ENCODE results near the gene IGF2BP3.

Gene IGF2BP3

DNA sequence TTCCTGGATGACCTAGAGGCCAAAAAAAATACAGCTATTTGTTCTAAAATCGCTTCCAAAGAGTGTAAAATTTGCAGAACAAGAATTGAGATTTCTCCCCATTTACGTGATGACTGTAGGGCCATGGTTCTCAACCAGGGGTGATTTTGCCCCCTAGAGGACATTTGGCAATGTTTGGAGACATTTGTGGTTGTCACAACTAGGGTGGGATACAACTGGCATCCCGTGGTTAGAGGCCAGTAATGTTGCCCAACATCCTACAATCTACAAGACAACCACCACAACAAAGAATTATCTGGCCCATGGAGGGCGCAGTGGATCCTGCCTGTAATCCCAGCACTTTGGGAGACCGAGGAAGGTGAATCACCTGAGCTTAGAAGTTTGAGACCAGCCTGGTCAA, 193.9 kb downstream of the IGF2BP3 start:
- DNase-seq (ENCODE audit: low spot score) (no peak), ATAC-seq (ENCODE audit: low read depth) (no peak)
- no peaks in the 10 kb centered on the region for H3K27me3 ChIP-seq (ENCODE audit: insufficient read depth, poor library complexity, severe bottlenecking)
- TF ChIP-seq, protein P1, sequence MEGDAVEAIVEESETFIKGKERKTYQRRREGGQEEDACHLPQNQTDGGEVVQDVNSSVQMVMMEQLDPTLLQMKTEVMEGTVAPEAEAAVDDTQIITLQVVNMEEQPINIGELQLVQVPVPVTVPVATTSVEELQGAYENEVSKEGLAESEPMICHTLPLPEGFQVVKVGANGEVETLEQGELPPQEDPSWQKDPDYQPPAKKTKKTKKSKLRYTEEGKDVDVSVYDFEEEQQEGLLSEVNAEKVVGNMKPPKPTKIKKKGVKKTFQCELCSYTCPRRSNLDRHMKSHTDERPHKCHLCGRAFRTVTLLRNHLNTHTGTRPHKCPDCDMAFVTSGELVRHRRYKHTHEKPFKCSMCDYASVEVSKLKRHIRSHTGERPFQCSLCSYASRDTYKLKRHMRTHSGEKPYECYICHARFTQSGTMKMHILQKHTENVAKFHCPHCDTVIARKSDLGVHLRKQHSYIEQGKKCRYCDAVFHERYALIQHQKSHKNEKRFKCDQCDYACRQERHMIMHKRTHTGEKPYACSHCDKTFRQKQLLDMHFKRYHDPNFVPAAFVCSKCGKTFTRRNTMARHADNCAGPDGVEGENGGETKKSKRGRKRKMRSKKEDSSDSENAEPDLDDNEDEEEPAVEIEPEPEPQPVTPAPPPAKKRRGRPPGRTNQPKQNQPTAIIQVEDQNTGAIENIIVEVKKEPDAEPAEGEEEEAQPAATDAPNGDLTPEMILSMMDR (IDR thresholded peaks at IDR 0.05; ENCODE audit: poor library complexity, severe bottlenecking) = no peak
- H3K27ac ChIP-seq (ENCODE audit: poor library complexity, severe bottlenecking) = no peak overlapping the region
- no peaks in the 10 kb centered on the region for H3K36me3 ChIP-seq (ENCODE audit: low read depth)
- H3K4me3 ChIP-seq (ENCODE audit: severe bottlenecking) = no peak overlapping the region
- no peaks in the 10 kb centered on the region for H3K9me3 ChIP-seq (ENCODE audit: severe bottlenecking)
- peaks cover 10% of the 10 kb centered on the region for H3K4me1 ChIP-seq (ENCODE audit: insufficient read depth, poor library complexity, severe bottlenecking)

GRCh38 chr7:23275912-23276311, 194.4 kb downstream of the IGF2BP3 start:
- no peak for ATAC-seq (ENCODE audit: low read depth)
- Histone ChIP-seq H3K27ac (ENCODE audit: poor library complexity, severe bottlenecking) (no peak overlapping the region), H3K27me3 (ENCODE audit: insufficient read depth, poor library complexity, severe bottlenecking) (no peaks in the 10 kb centered on the region), H3K9me3 (ENCODE audit: severe bottlenecking) (no peaks in the 10 kb centered on the region), H3K4me1 (ENCODE audit: insufficient read depth, poor library complexity, severe bottlenecking) (peaks cover 10% of the 10 kb centered on the region), H3K36me3 (ENCODE audit: low read depth) (no peaks in the 10 kb centered on the region), H3K4me3 (ENCODE audit: severe bottlenecking) (no peak overlapping the region)
- TF ChIP-seq, protein P1 (IDR thresholded peaks at IDR 0.05; ENCODE audit: poor library complexity, severe bottlenecking) = no peak
- DNase-seq (ENCODE audit: low spot score) = no peak

DNA sequence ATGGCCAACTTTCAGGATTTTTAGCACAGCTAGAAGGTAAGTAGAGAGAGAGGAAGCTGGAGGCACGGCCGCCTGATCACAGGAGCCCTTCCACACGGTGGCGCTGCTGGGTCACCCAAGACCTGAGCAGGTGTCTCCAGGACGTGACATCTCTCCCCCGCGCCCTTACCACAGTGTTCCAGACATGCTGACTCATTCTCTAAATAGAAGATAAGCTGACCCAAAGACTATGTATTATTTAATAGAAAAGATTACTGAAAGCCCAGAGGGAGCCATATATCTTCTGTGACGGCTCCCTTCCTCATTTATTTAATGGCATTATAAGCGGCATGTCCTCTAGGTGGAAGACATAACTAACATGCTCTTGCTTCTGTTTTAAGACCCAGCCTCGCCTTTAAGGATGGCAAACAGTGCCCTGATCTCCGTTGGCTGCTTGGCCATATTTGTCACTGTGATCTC, 197.1 kb downstream of the IGF2BP3 start:
- peak; percentile 96 for ATAC-seq (ENCODE audit: low read depth)
- Histone ChIP-seq H3K27ac (ENCODE audit: poor library complexity, severe bottlenecking) (peak overlapping the region; percentile 47), H3K4me3 (ENCODE audit: severe bottlenecking) (no peak overlapping the region), H3K4me1 (ENCODE audit: insufficient read depth, poor library complexity, severe bottlenecking) (peaks cover 10% of the 10 kb centered on the region), H3K27me3 (ENCODE audit: insufficient read depth, poor library complexity, severe bottlenecking) (no peaks in the 10 kb centered on the region), H3K36me3 (ENCODE audit: low read depth) (no peaks in the 10 kb centered on the region), H3K9me3 (ENCODE audit: severe bottlenecking) (no peaks in the 10 kb centered on the region)
- DNase-seq (ENCODE audit: low spot score) = peak; percentile 96
- TF ChIP-seq, protein P1 (IDR thresholded peaks at IDR 0.05; ENCODE audit: poor library complexity, severe bottlenecking) = peak; percentile 96

DNA sequence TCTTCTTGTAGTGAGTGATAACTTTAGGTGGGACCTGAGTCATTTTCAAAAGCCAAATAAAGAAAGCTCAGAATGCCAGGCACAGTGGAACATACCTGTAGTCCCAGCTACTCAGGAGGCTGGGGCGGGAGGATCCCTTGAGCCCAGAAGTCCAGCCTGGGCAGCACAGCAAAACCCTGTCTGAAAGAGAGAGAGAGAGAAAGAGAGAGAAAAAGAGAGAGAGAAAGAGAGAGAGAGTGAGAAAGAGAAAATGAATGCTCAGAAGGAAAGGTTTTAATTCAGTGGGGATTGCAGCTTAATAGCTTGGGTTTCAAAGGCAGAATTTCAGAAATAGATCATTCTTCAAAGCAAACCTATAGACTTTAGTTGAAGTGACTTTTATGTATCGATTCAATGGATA, 198.0 kb downstream of the IGF2BP3 start:
- H3K27ac ChIP-seq (ENCODE audit: poor library complexity, severe bottlenecking) = no peak overlapping the region
- TF ChIP-seq, protein P1 (IDR thresholded peaks at IDR 0.05; ENCODE audit: poor library complexity, severe bottlenecking) = no peak
- no peaks in the 10 kb centered on the region for H3K27me3 ChIP-seq (ENCODE audit: insufficient read depth, poor library complexity, severe bottlenecking)
- no peaks in the 10 kb centered on the region for H3K9me3 ChIP-seq (ENCODE audit: severe bottlenecking)
- ATAC-seq (ENCODE audit: low read depth) (no peak), DNase-seq (ENCODE audit: low spot score) (no peak)
- H3K36me3 ChIP-seq (ENCODE audit: low read depth) = no peaks in the 10 kb centered on the region
- no peak overlapping the region for H3K4me3 ChIP-seq (ENCODE audit: severe bottlenecking)
- H3K4me1 ChIP-seq (ENCODE audit: insufficient read depth, poor library complexity, severe bottlenecking) = peaks cover 7% of the 10 kb centered on the region

DNA sequence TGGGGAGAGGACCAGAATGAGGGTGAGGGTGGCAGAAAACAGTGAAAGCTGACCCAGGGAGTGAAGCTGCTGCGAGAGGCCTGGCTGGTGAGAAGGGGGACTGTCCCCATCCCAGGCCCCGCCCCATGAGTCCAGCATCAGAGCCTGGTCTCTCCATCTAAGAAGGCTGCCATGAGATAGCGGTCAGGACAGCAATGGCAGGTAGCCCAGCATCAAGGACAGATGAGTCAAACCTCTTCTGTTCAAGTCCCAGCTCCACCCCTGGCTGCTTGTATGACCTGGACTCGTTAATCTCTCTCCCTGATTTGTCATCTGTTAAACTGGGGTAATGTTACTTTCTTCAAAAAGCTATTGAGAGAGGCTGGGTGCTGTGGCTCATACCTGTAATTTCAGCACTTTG, 201.5 kb downstream of the IGF2BP3 start:
- Histone ChIP-seq H3K4me3 (ENCODE audit: severe bottlenecking) (no peak overlapping the region), H3K9me3 (ENCODE audit: severe bottlenecking) (no peaks in the 10 kb centered on the region), H3K27ac (ENCODE audit: poor library complexity, severe bottlenecking) (no peak overlapping the region), H3K4me1 (ENCODE audit: insufficient read depth, poor library complexity, severe bottlenecking) (peaks cover 7% of the 10 kb centered on the region), H3K36me3 (ENCODE audit: low read depth) (no peaks in the 10 kb centered on the region), H3K27me3 (ENCODE audit: insufficient read depth, poor library complexity, severe bottlenecking) (no peaks in the 10 kb centered on the region)
- DNase-seq (ENCODE audit: low spot score) = no peak
- TF ChIP-seq, protein P1 (IDR thresholded peaks at IDR 0.05; ENCODE audit: poor library complexity, severe bottlenecking) = no peak
- ATAC-seq (ENCODE audit: low read depth) = no peak
